HG02943 (cell line): ENCODE results near the gene TMPRSS6.

ENCODE experiments used
- ATAC-seq: cut with Tn5 transposase; IDR thresholded peaks from one replicate; pipeline ENCODE4 v1.9.1; 2021; ENCODE audit warnings: mild to moderate bottlenecking, low read depth, moderate library complexity; ENCODE audit not compliant: unreplicated experiment

The TMPRSS6 gene

GRCh38 chr22:37119872-37120271 is 10.4 kb upstream of the TMPRSS6 start:
- ATAC-seq, result no peak

DNA sequence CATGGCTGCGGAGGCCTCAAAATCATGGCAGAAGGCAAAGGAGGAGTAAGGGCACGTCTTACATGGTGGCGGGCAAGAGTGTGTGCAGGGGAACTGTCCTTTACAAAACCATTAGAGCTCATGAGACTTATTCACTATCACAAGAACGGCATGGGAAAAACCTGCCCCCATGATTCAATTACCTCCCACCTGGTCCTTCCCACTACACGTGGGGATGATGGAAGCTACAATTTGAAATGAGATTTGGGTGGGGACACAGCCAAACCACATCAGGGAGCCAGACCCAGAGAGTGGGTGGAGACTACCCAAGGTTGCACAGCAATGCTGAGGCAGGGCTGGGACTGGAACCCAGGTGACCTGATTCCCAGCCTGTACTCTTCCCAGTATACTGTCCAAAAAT is 8.6 kb upstream of the TMPRSS6 start:
- ATAC-seq, result no peak

- ATAC-seq, result no peak
These were observed 7.6 kb upstream of the TMPRSS6 start for GRCh38 chr22:37117092-37117491.

- ATAC-seq, result no peak
These were observed 5.5 kb upstream of the TMPRSS6 start for GRCh38 chr22:37115032-37115431.

DNA sequence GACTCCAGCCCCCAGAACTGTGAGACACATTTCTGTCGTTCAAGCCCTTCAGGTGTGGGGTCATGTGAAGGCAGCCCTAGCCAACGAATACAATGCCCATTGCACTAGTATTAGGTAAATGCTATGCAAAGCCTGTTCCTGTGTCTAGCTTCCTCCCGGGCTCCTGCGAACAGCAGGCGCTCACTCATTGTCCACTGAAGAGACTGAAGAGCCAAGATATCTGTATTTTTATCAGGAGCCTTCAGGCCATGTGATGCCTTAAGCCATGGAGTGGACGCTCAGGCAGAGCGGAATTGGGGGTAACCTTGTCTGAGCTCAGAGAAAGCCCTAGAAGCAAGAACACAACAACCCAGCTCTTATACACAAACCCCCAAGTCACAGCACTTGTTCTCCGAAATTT is 4.2 kb upstream of the TMPRSS6 start:
- ATAC-seq, result no peak

DNA sequence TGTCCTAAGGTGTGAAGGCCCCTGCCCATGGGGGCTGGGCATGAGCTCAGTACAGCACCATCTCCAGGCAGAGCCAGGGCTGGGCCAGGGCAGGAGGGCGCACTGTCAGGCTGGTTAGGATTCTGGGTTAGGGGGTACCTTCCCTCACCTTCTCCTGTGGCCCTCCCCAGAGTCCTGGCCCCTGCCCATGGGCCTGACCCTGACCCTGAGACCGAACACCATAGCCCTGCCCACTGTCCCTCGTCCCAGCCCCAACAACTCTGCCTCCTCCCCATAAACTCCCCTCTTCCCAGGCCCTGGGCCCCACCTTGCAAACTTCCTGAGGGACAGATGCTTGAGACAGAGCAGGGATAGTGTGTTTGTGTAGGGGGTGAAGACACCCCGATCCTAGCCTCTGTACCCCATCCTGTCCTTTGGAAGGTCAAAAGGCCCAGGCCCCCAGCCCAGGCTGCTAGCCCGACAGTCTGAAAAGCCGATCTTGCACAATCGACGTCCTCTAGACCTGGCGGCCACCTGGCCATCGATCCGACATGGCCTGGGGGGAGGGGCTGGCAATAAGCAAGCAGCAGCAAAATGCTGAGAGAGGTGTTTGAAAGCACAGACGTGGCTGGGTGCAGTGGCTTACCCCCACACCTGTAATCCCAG is 2.7 kb upstream of the TMPRSS6 start:
- no peak for ATAC-seq

GRCh38 chr22:37111156-37111717 is 1.7 kb upstream of the TMPRSS6 start:
- ATAC-seq, result no peak

GRCh38 chr22:37107816-37108621 is 1.5 kb downstream of the TMPRSS6 start:
- no peak for ATAC-seq

- no peak for ATAC-seq
These were observed 3.5 kb downstream of the TMPRSS6 start for GRCh38 chr22:37105990-37106389.

- ATAC-seq, result no peak
These were observed 4.4 kb downstream of the TMPRSS6 start for GRCh38 chr22:37105154-37105553.

- ATAC-seq, result no peak
These were observed 5.7 kb downstream of the TMPRSS6 start for GRCh38 chr22:37103656-37104452.

GRCh38 chr22:37103151-37103550 is 6.4 kb downstream of the TMPRSS6 start:
- ATAC-seq, result no peak

- no peak for ATAC-seq
These were observed 8.0 kb downstream of the TMPRSS6 start for GRCh38 chr22:37101311-37102066.

DNA sequence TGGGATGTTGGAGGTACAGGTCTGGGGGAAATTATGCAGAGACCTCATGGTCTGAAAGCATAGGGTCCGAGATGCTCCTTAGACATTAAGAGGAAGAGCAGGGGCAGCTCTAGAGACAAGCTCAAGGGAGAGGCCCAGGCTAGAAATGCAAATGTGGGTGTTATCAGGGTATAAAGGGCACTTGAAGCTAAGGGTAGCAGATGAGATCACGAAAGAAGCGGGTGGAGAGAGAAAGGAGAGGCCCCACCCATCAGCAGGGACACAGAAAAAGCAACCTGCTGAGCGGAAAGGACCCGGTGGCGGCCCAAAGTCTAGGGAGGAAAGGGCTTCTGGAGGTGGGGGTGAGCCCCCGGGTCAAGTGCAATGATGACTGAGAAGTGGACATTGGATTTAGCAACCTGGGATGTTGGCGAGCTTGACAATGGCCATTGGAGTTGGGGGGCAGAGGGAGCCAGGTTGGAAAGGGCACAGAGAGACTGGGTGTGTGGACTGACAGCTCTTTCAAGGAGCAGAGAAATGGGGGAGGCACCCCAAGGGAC is 8.9 kb downstream of the TMPRSS6 start:
- no peak for ATAC-seq

DNA sequence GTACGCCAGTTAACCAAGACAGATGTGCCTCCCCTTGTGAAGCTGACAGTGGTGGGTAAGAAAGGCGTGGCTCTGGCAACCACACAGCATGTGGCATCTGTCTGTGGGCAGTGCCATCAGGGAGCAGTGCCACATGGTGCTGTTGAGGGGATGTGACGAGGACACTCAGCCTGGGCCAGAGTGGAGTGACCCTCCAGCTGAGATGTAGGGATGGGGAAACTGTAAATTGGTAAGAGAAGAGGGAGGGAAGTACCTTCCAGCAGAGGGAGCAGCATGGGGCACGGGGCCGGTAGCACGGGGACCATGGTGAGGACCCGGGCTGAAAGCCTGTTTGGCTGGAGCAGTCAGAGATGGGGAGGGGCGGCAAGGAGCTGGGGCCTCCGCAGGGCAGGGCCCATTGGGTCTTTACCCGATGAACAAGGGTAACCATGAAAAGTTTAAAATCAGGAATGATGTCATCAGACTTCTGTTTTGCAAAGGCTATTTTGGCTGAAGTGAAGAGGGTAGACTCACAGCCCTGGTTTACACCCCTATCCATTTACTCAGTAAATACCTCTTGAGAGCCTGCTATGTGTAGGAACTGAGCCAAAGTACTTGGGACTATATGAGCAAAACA is 10.4 kb downstream of the TMPRSS6 start:
- ATAC-seq, result no peak

DNA sequence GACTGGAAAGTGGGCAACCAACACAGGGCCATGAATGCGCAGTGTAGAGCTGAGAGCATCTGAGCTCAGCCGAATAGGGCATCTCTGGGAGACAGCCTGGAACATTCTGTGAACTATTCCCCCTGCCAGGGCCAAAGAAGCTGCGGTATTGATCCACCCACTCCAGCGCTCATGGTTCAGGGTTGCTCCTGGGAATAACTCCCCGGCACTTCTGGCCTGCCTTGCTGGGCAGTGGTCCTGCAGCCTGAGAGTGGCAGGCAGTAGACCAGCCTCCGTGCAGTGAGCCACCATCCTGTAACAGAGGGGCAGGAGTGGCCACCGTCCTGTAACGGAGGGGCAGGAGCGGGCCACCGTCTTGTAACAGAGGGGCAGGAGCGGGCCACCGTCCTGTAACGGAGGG is 12.2 kb downstream of the TMPRSS6 start:
- no peak for ATAC-seq

- no peak for ATAC-seq
These were observed 14.4 kb downstream of the TMPRSS6 start for GRCh38 chr22:37095113-37095512.

- no peak for ATAC-seq
These were observed 15.3 kb downstream of the TMPRSS6 start for GRCh38 chr22:37094239-37094638.

- ATAC-seq, result no peak
These were observed 16.5 kb downstream of the TMPRSS6 start for GRCh38 chr22:37092997-37093396.

GRCh38 chr22:37091994-37092393 is 17.5 kb downstream of the TMPRSS6 start:
- ATAC-seq, result no peak
